Fibroblast of the aortic adventitia (primary cell): Measurements from ENCODE around the gene PPARG. TPM values are rescaled to one million over a fixed set of nuclear protein-coding genes. Genes with fewer than 3 reads are reported as not detected.
A peak's percentile ranks its signal among the peaks of the same experiment; 100 is the strongest.

Experiments
- DNase-seq: peaks from one replicate; pipeline ENCODE4 v3.0.0-alpha.2; 2010; ENCODE audit warnings: low read depth
- H3K4me3 ChIP-seq: 2 replicates; pipeline ENCODE4 v1.5.1; 2011; ENCODE audit warnings: low read depth, mild to moderate bottlenecking, control low read depth, low read length, moderate library complexity
- CTCF ChIP-seq: IDR thresholded peaks from 2 replicates; pipeline ENCODE4 v1.5.1; 2011; ENCODE audit warnings: mild to moderate bottlenecking, low read length, control low read depth, inconsistent platforms; ENCODE audit not compliant: insufficient read depth
- total RNA-seq: library from RNA; depleted of rRNA; stranded (reverse); fragments of >200 nt; gene quantifications from 2 replicates; pipeline ENCODE4 v1.2.3, GENCODE V29; 2012; ENCODE audit warnings: low replicate concordance

Gene PPARG
- total RNA-seq, 1 donor, result 39.4 TPM

DNA sequence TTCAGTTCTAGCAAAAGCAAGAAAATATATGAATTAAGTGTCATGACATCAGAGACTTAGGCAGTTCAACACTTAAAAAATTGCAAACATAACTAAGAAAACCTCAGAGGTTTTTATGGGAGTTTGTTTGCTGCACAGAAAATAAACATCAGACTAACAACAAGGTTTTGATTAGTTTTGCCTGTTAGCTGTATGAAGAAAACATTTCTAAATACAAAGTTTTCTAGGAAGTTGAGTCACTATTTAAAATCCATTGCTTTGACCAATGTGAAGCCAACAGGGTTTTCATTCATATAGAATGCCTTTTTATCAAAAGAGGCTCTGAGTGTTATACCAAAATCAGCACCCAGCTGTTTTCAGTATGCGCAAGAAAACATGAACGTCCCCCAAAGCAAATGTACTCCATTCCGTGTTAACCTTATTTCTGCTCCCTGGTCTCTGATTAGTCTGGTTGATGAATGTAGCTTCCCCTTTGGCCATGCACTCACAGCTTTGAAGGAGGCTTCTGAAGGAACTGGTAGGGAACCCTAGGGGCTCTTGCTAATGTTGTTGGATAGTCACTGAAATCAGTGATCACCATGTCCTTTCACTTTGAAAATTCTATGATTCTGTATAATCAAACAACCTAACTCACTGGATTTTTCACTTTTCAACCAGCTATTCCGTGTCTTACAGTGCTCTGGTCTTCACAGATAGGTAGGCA, 105.8 kb downstream of the PPARG start:
- no peak for TF ChIP-seq CTCF
- no peak overlapping the region for H3K4me3 ChIP-seq
- no peak for DNase-seq

GRCh38 chr3:12395349-12396012, 106.6 kb downstream of the PPARG start:
- peak; percentile 20 for DNase-seq
- H3K4me3 ChIP-seq, result no peak overlapping the region
- no peak for TF ChIP-seq CTCF

- TF ChIP-seq CTCF, result no peak
- DNase-seq, result no peak
Measured at GRCh38 chr3:12396471-12396870, 107.6 kb downstream of the PPARG start.

DNA sequence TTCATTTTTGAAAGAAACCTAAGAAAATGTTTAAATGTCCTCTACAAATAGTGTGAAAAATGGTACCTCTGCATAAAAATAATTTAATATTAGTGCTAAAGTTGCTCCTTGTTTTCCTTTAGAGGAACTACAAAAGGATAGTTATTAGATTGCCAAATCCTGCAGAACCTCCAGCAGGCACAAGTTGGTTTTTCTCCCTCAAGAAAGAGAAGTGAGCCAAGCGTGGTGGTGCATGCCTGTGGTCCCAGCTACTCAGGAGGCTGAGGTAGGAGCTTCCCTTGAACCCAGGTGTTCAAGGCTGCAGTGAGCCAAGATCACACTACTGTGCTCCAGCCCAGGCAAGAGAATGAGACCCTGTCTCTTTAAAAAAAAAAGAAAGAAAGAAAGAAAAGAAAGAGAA, 110.4 kb downstream of the PPARG start:
- TF ChIP-seq CTCF, result no peak
- no peak for DNase-seq
- no peak overlapping the region for H3K4me3 ChIP-seq

More at GRCh38 chr3:12396471-12396870, 107.6 kb downstream of the PPARG start:
- H3K4me3 ChIP-seq, result no peak overlapping the region

GRCh38 chr3:12400616-12401194, 111.8 kb downstream of the PPARG start:
- peak; percentile 81 for DNase-seq
- no peak overlapping the region for H3K4me3 ChIP-seq
- no peak for TF ChIP-seq CTCF

DNA sequence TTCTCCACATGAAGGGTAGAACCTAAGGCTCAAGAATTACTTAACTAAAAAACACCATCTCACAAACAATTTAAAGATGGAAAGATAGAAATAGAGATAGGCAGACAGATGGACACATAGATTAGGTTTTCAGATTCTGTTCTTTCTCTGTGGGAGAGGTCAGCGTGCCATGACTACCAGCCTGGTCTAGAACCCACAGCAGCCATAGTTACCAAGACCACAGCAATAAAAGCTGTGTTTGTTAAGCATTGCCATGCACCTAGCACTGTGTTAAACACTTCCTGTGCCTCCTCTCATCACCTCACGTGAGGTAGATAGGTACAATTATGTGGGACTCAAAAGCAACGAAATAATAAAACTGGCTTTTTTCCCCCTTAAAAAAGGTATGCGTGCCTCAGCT, 112.3 kb downstream of the PPARG start:
- H3K4me3 ChIP-seq, result no peak overlapping the region
- TF ChIP-seq CTCF, result no peak

More for the DNA sequence above, 112.3 kb downstream of the PPARG start:
- DNase-seq, result no peak
